Activated gamma-delta T cell treated with Interleukin-2 at 50 U/mL for 16 hours (primary cell): ENCODE results near the gene MVP.

ENCODE experiments used
- DNase-seq: peaks from one replicate; pipeline ENCODE4 v3.0.0-alpha.2; 2020

The MVP gene

GRCh38 chr16:29804455-29805231 lies 15.6 kb upstream of the MVP start:
- DNase-seq: no peak

GRCh38 chr16:29805232-29806098 lies 14.8 kb upstream of the MVP start:
- DNase-seq: peak; percentile 98

GRCh38 chr16:29806099-29806579 lies 14.1 kb upstream of the MVP start, which contains the start of gene MAZ:
Gene MAZ, plus strand, starts transcription at chr16:29806529. Its CDS starts 173 bp downstream, at chr16:29806702.
- peak; percentile 73 for DNase-seq

GRCh38 chr16:29806641-29807425 lies 13.4 kb upstream of the MVP start:
- DNase-seq: peak; percentile 54

GRCh38 chr16:29807426-29808218 lies 12.6 kb upstream of the MVP start:
- peak; percentile 81 for DNase-seq

GRCh38 chr16:29808219-29808900 lies 11.9 kb upstream of the MVP start:
- DNase-seq: no peak

GRCh38 chr16:29809031-29809747 lies 11.1 kb upstream of the MVP start:
- no peak for DNase-seq

- DNase-seq: peak; percentile 47
These were observed 10.2 kb upstream of the MVP start for GRCh38 chr16:29809850-29810698.

- no peak for DNase-seq
These were observed 9.5 kb upstream of the MVP start for GRCh38 chr16:29810699-29811169.

- DNase-seq: peak; percentile 62
These were observed 8.9 kb upstream of the MVP start for GRCh38 chr16:29811170-29811895.

GRCh38 chr16:29811896-29812665 lies 8.2 kb upstream of the MVP start, which contains the start of gene PRRT2:
Gene PRRT2, plus strand, starts transcription at chr16:29812193. Its CDS starts 862 bp downstream, at chr16:29813055.
- DNase-seq: peak; percentile 41

- DNase-seq: no peak
These were observed 7.3 kb upstream of the MVP start for GRCh38 chr16:29812754-29813643.

- no peak for DNase-seq
These were observed 6.4 kb upstream of the MVP start for GRCh38 chr16:29813644-29814562.

GRCh38 chr16:29814592-29814991 lies 5.7 kb upstream of the MVP start:
- no peak for DNase-seq

- peak; percentile 43 for DNase-seq
These were observed 5.1 kb upstream of the MVP start for GRCh38 chr16:29815032-29815721.
